PC-9 (cell line): ENCODE measurements around the gene NELL1. TPM values are rescaled to one million over a fixed set of nuclear protein-coding genes. Genes with fewer than 3 reads are reported as not detected.

Experiments
- BruUV-seq: library from RNA; stranded (reverse); fragments of 400-500 nt; replicated peaks from 2 replicates; lab custom pipeline; 2021; lab: Mats Ljungman, UMichigan
- CTCF ChIA-PET: fragments of 300-600 bp; sonication (Branson Sonifier 250); formaldehyde crosslinking; loops from one replicate; lab custom pipeline; 2022; ENCODE audit warnings: antibody characterized with exemption; lab: Charles Lee
- POLR2A ChIA-PET: fragments of 300-600 bp; sonication (Branson Sonifier 250); formaldehyde crosslinking; loops from one replicate; lab custom pipeline; 2022; ENCODE audit warnings: antibody characterized with exemption; ENCODE audit not compliant: unreplicated experiment; lab: Charles Lee
- DNase-seq, 2 experiments: peaks; one replicate each; pipeline versions ENCODE4 v3.0.0 to v3.0.0-alpha.2; 2015 to 2022; ENCODE audit warnings: mixed read lengths in 1 of 2
- H2AFZ ChIP-seq: fragments of 200-600 bp; sonication (generic); 2 replicates; pipeline ENCODE4 v1.8.1; 2017; ENCODE audit warnings: antibody characterized with exemption
- H3F3A ChIP-seq: fragments of 200-600 bp; sonication (generic); 2 replicates; pipeline ENCODE4 v1.8.1; 2017; ENCODE audit warnings: antibody characterized with exemption, mild to moderate bottlenecking, low read depth; ENCODE audit not compliant: insufficient read depth
- H3K27ac ChIP-seq: fragments of 200-600 bp; sonication (generic); 2 replicates; pipeline ENCODE4 v1.6.1; 2016; ENCODE audit warnings: mixed run types
- H3K27me3 ChIP-seq: fragments of 200-600 bp; sonication (generic); 2 replicates; pipeline ENCODE4 v1.6.1; 2016; ENCODE audit warnings: low read depth, mixed run types; ENCODE audit not compliant: insufficient read depth
- H3K36me3 ChIP-seq: fragments of 200-600 bp; sonication (generic); 2 replicates; pipeline ENCODE4 v1.6.1; 2016; ENCODE audit warnings: low read depth, mixed run types
- H3K4me1 ChIP-seq: fragments of 200-600 bp; sonication (generic); replicated peaks from 2 replicates; pipeline ENCODE4 v1.6.1; 2016; ENCODE audit warnings: mixed run types; ENCODE audit not compliant: insufficient read depth
- H3K4me2 ChIP-seq: fragments of 200-600 bp; sonication (generic); 2 replicates; pipeline ENCODE4 v1.6.1; 2017; ENCODE audit warnings: mixed run types
- H3K4me3 ChIP-seq: fragments of 200-600 bp; sonication (generic); 2 replicates; pipeline ENCODE4 v1.6.1; 2016; ENCODE audit warnings: mixed run types
- H3K79me2 ChIP-seq: fragments of 200-600 bp; sonication (generic); 2 replicates; pipeline ENCODE4 v1.6.1; 2017; ENCODE audit warnings: low read depth, mixed run types
- H3K9me2 ChIP-seq: fragments of 200-600 bp; sonication (generic); 2 replicates; pipeline ENCODE4 v1.8.1; 2017; ENCODE audit warnings: mild to moderate bottlenecking; ENCODE audit not compliant: insufficient read depth
- H3K9me3 ChIP-seq: fragments of 200-600 bp; sonication (generic); 2 replicates; pipeline ENCODE4 v1.8.1; 2016; ENCODE audit warnings: low read depth; ENCODE audit not compliant: insufficient read depth
- H4K20me1 ChIP-seq: fragments of 200-600 bp; sonication (generic); 2 replicates; pipeline ENCODE4 v1.8.1; 2017; ENCODE audit not compliant: insufficient read depth
- CTCF ChIP-seq: fragments of 200-600 bp; sonication (generic); conservative IDR thresholded peaks from 2 replicates; pipeline ENCODE4 v1.6.1; 2017; ENCODE audit warnings: mixed run types, antibody characterized with exemption, mild to moderate bottlenecking, moderate library complexity
- EZH2 ChIP-seq: fragments of 200-600 bp; sonication (generic); IDR thresholded peaks from 2 replicates; pipeline ENCODE4 v1.8.0; 2017; ENCODE audit warnings: antibody characterized with exemption, low read depth
- intact Hi-C: fragments of 100-400 bp; cut with micrococcal nuclease; formaldehyde crosslinking; loops from one replicate; pipeline ENCODE4 v1.10.0; 2022; ENCODE audit not compliant: unreplicated experiment
- total RNA-seq: library from RNA; stranded (reverse); gene quantifications from 2 replicates; pipeline ENCODE4 v1.2.3, GENCODE V29; 2021

NELL1 gene
- total RNA-seq, 1 experiment from 2014 or later: not detected

GRCh38 chr11:21545699-21546098 is 876.3 kb downstream of the NELL1 start:
- no peak overlapping the region for H3K4me3 ChIP-seq
- POLR2A ChIA-PET: no interaction called here
- CTCF ChIA-PET: no interaction called here
- intact Hi-C loops: no loop called here
- no peak overlapping the region for H3K4me2 ChIP-seq
- no peak for DNase-seq
- no peak for TF ChIP-seq CTCF
- H3K9me3 ChIP-seq: no peaks in the 10 kb centered on the region
- no peak overlapping the region for H2AFZ ChIP-seq
- no peak overlapping the region for H3K27ac ChIP-seq
- H3K9me2 ChIP-seq: no peaks in the 10 kb centered on the region
- no peaks in the 10 kb centered on the region for H4K20me1 ChIP-seq
- no TSS peak for BruUV-seq
- no peaks in the 10 kb centered on the region for H3K27me3 ChIP-seq
- no peaks in the 10 kb centered on the region for H3K4me1 ChIP-seq
- no peaks in the 10 kb centered on the region for H3K36me3 ChIP-seq
- no peaks in the 10 kb centered on the region for H3K79me2 ChIP-seq
- H3F3A ChIP-seq: no peaks in the 10 kb centered on the region

- Histone ChIP-seq H3K4me3 (no peak overlapping the region), H3K79me2 (no peaks in the 10 kb centered on the region), H3K9me2 (no peaks in the 10 kb centered on the region), H2AFZ (no peak overlapping the region), H3F3A (no peaks in the 10 kb centered on the region), H4K20me1 (no peaks in the 10 kb centered on the region), H3K27me3 (no peaks in the 10 kb centered on the region), H3K27ac (no peak overlapping the region), H3K36me3 (no peaks in the 10 kb centered on the region), H3K9me3 (no peaks in the 10 kb centered on the region), H3K4me2 (no peak overlapping the region), H3K4me1 (no peaks in the 10 kb centered on the region)
- ChIA-PET POLR2A (no interaction called here), CTCF (no interaction called here)
- DNase-seq: no peak
- TF ChIP-seq EZH2: no peak
- TF ChIP-seq CTCF: no peak
- BruUV-seq: no TSS peak
- intact Hi-C loops: no loop called here
These were observed 877.3 kb downstream of the NELL1 start for GRCh38 chr11:21546703-21547102.

- CTCF ChIA-PET: no interaction called here
- intact Hi-C loops: no loop called here
- Histone ChIP-seq H3K9me2 (no peaks in the 10 kb centered on the region), H4K20me1 (no peaks in the 10 kb centered on the region), H3F3A (no peaks in the 10 kb centered on the region), H2AFZ (no peak overlapping the region), H3K27ac (no peak overlapping the region), H3K9me3 (no peaks in the 10 kb centered on the region), H3K4me2 (no peak overlapping the region), H3K36me3 (no peaks in the 10 kb centered on the region), H3K27me3 (no peaks in the 10 kb centered on the region), H3K4me3 (no peak overlapping the region), H3K4me1 (no peaks in the 10 kb centered on the region), H3K79me2 (no peaks in the 10 kb centered on the region)
- TF ChIP-seq EZH2: no peak
- TF ChIP-seq CTCF: no peak
- POLR2A ChIA-PET: no interaction called here
- peak in 1 of 2 experiments; percentile 35 for DNase-seq
- no TSS peak for BruUV-seq
These were observed 883.5 kb downstream of the NELL1 start for GRCh38 chr11:21552911-21553310.
